ENCODE results near the gene FAF1. TPM values are rescaled to one million over a fixed set of nuclear protein-coding genes. Genes with fewer than 3 reads are reported as not detected.

Gene FAF1
- total RNA-seq, 4 donors from 2014 or later = 60.4 to 89.0 (median 67.8) TPM

GRCh38 chr1:50436489-50436888 lies 523.6 kb downstream of the FAF1 start:
- H3K27me3 ChIP-seq = peaks cover 11% of the 10 kb centered on the region
- 80 to 87% methylated on average over 6 of the region's 6 CpGs for WGBS, 2 donors (ENCODE audit: low coverage in 1 of 2)
- H3K9me3 ChIP-seq = no peaks in the 10 kb centered on the region
- no peaks in the 10 kb centered on the region for H3K4me1 ChIP-seq
- no peak for ATAC-seq
- TF ChIP-seq EP300 (IDR thresholded peaks at IDR 0.05) (no peak), CTCF (IDR thresholded peaks at IDR 0.05) (no peak)
- no peak overlapping the region for H3K4me3 ChIP-seq
- H3K27ac ChIP-seq = no peak overlapping the region
- peaks cover 0 to 36% of the 10 kb centered on the region in 2 donors for H3K36me3 ChIP-seq

- no peak overlapping the region for H3K4me3 ChIP-seq
- no peaks in the 10 kb centered on the region for H3K9me3 ChIP-seq
- 21 to 22% methylated on average over 5 of the region's 5 CpGs for WGBS, 2 donors (ENCODE audit: low coverage in 1 of 2)
- peaks cover 0 to 36% (median 4%) of the 10 kb centered on the region in 3 donors for H3K4me1 ChIP-seq
- H3K36me3 ChIP-seq = no peaks in the 10 kb centered on the region
- TF ChIP-seq EP300 (IDR thresholded peaks at IDR 0.05) = no peak
- TF ChIP-seq POLR2AphosphoS5 (IDR thresholded peaks at IDR 0.05) = no peak
- TF ChIP-seq CTCF (IDR thresholded peaks at IDR 0.05) = no peak
- TF ChIP-seq POLR2A (IDR thresholded peaks at IDR 0.05) = no peak
- H3K27ac ChIP-seq = no peak overlapping the region
- peaks cover 75% of the 10 kb centered on the region for H3K27me3 ChIP-seq
- ATAC-seq = no peak
Measured at GRCh38 chr1:50430010-50430405, 530.1 kb downstream of the FAF1 start.

- Histone ChIP-seq H3K36me3 (no peaks in the 10 kb centered on the region), H3K9me3 (no peaks in the 10 kb centered on the region), H3K27me3 (peaks cover 95% of the 10 kb centered on the region), H3K27ac (no peak overlapping the region), H3K4me3 (no peak overlapping the region), H3K4me1 (peaks cover 0 to 55% (median 13%) of the 10 kb centered on the region in 3 donors)
- ATAC-seq = no peak
- TF ChIP-seq EP300 (IDR thresholded peaks at IDR 0.05) (no peak), POLR2AphosphoS5 (IDR thresholded peaks at IDR 0.05) (no peak)
- WGBS, 2 donors (ENCODE audit: low coverage in 1 of 2) = 5 to 10% methylated on average over 14 to 22 of the region's 35 CpGs
Measured at GRCh38 chr1:50427818-50428779, 532.0 kb downstream of the FAF1 start.

GRCh38 chr1:50427086-50427817 lies 532.8 kb downstream of the FAF1 start:
- Histone ChIP-seq H3K36me3 (no peaks in the 10 kb centered on the region), H3K4me1 (peaks cover 0 to 64% (median 20%) of the 10 kb centered on the region in 3 donors), H3K9me3 (no peaks in the 10 kb centered on the region), H3K27me3 (peaks cover 100% of the 10 kb centered on the region), H3K27ac (no peak overlapping the region), H3K4me3 (no peak overlapping the region)
- WGBS, 2 donors (ENCODE audit: low coverage in 1 of 2) = 0 to 2% methylated on average over 2 to 11 of the region's 44 CpGs
- no peak for ATAC-seq
- no peak for TF ChIP-seq EP300 (IDR thresholded peaks at IDR 0.05)
- no peak for TF ChIP-seq CTCF (IDR thresholded peaks at IDR 0.05)
- TF ChIP-seq POLR2AphosphoS5 (IDR thresholded peaks at IDR 0.05) = no peak
- no peak for TF ChIP-seq POLR2A (IDR thresholded peaks at IDR 0.05)

GRCh38 chr1:50426702-50427085 lies 533.4 kb downstream of the FAF1 start:
- Histone ChIP-seq H3K4me1 (peaks cover 0 to 64% (median 20%) of the 10 kb centered on the region in 3 donors), H3K9me3 (no peaks in the 10 kb centered on the region), H3K36me3 (no peaks in the 10 kb centered on the region), H3K27ac (no peak overlapping the region), H3K4me3 (no peak overlapping the region), H3K27me3 (peaks cover 100% of the 10 kb centered on the region)
- TF ChIP-seq POLR2AphosphoS5 (IDR thresholded peaks at IDR 0.05) = no peak
- no peak for TF ChIP-seq CTCF (IDR thresholded peaks at IDR 0.05)
- no peak for TF ChIP-seq POLR2A (IDR thresholded peaks at IDR 0.05)
- TF ChIP-seq EP300 (IDR thresholded peaks at IDR 0.05) = no peak
- WGBS, 2 donors (ENCODE audit: low coverage in 1 of 2) = 5% methylated on average over 17 of the region's 28 CpGs; no CpG with 5 or more reads in 1 of the 2 donors
- ATAC-seq = no peak
